Panc1 (cell line): Measurements from ENCODE around the gene HDAC7. TPM values are rescaled to one million over a fixed set of nuclear protein-coding genes. Genes with fewer than 3 reads are reported as not detected.

Source experiments
- ATAC-seq: fragments of 200-7000 bp; cut with Tn5 transposase; 2 replicates; pipeline ENCODE4 v1.9.1; 2020; ENCODE audit warnings: mild to moderate bottlenecking, moderate library complexity
- BruUV-seq: library from RNA; stranded (reverse); fragments of 400-500 nt; replicated peaks from 2 replicates; lab custom pipeline; 2021; lab: Mats Ljungman, UMichigan
- CTCF ChIA-PET: fragments of 300-600 bp; sonication (Branson Sonifier 250); formaldehyde crosslinking; loops from one replicate; lab custom pipeline; 2022; ENCODE audit warnings: antibody characterized with exemption; lab: Charles Lee
- POLR2A ChIA-PET: fragments of 300-600 bp; sonication (Branson Sonifier 250); formaldehyde crosslinking; loops from one replicate; lab custom pipeline; 2022; ENCODE audit warnings: antibody characterized with exemption; lab: Charles Lee
- DNase-seq: peaks from one replicate; pipeline ENCODE4 v3.0.0-alpha.2; 2010; ENCODE audit warnings: low read depth, low spot score
- H3K27ac ChIP-seq: 2 replicates; pipeline ENCODE4 v1.5.1; 2011; ENCODE audit warnings: mild to moderate bottlenecking, low read length, inconsistent platforms
- H3K27me3 ChIP-seq: fragments of 200-500 bp; sonication (Bioruptor generic); 2 replicates; pipeline ENCODE4 v1.6.0; 2014; ENCODE audit warnings: low read length, inconsistent platforms; ENCODE audit not compliant: control insufficient read depth, insufficient read depth
- H3K36me3 ChIP-seq: fragments of 200-500 bp; sonication (Bioruptor generic); 2 replicates; pipeline ENCODE4 v1.5.1; 2014; ENCODE audit warnings: inconsistent platforms, mild to moderate bottlenecking, low read length, moderate library complexity; ENCODE audit not compliant: control insufficient read depth, insufficient read depth
- H3K4me1 ChIP-seq: 2 replicates; pipeline ENCODE4 v1.5.1; 2011; ENCODE audit warnings: inconsistent platforms, mild to moderate bottlenecking, low read length, moderate library complexity; ENCODE audit not compliant: control insufficient read depth, insufficient read depth
- H3K4me3 ChIP-seq, 2 experiments: 2 replicates each; pipeline ENCODE4 v1.5.1; 2011 to 2012; ENCODE audit warnings: low read depth in 2 of 2, low read length in 2 of 2, mild to moderate bottlenecking in 2 of 2, inconsistent platforms in 1 of 2, moderate library complexity in 1 of 2
- H3K9me3 ChIP-seq: fragments of 200-500 bp; sonication (Bioruptor generic); 2 replicates; pipeline ENCODE4 v1.5.1; 2014; ENCODE audit warnings: low read depth, mild to moderate bottlenecking, inconsistent platforms, low read length, moderate library complexity; ENCODE audit not compliant: control insufficient read depth, insufficient read depth
- POLR2AphosphoS5 ChIP-seq: IDR thresholded peaks from 2 replicates; pipeline ENCODE4 v1.6.1; 2012; ENCODE audit warnings: mild to moderate bottlenecking, low read depth, low read length, moderate library complexity
- SIN3A ChIP-seq: IDR thresholded peaks from 2 replicates; pipeline ENCODE4 v1.6.1; 2012; ENCODE audit warnings: low read depth, mild to moderate bottlenecking, low read length, moderate library complexity, borderline replicate concordance; ENCODE audit not compliant: insufficient read depth
- TCF7L2 ChIP-seq: IDR thresholded peaks from 2 replicates; pipeline ENCODE4 v1.6.1; 2011; ENCODE audit warnings: mild to moderate bottlenecking, low read depth, low read length, inconsistent platforms
- in situ Hi-C: cut with HindIII; loops from 2 replicates; pipeline ENCODE4 v1.10.0; 2016; ENCODE audit warnings: low sequenced_read_pairs, low pct_unique_long_range_greater_than_20kb
- intact Hi-C: fragments of 100-400 bp; cut with micrococcal nuclease; formaldehyde crosslinking; loops from one replicate; pipeline ENCODE4 v1.10.0; 2022; ENCODE audit not compliant: unreplicated experiment
- total RNA-seq: library from RNA; stranded (reverse); gene quantifications from one replicate; pipeline ENCODE4 v1.2.1, GENCODE V29; 2021; ENCODE audit not compliant: unreplicated experiment
- TF ChIP-seq, protein P1 (sequence below), 2 experiments: IDR thresholded peaks; 2 replicates each; pipeline ENCODE4 v1.6.1; 2011 to 2012; ENCODE audit warnings: low read depth in 2 of 2, control low read depth in 1 of 2, low read length in 1 of 2, mild to moderate bottlenecking in 1 of 2, moderate library complexity in 1 of 2; ENCODE audit not compliant: insufficient read depth in 1 of 2
- TF ChIP-seq, protein P2 (sequence below): fragments of 450-650 bp; IDR thresholded peaks from 2 replicates; pipeline ENCODE4 v1.5.1; 2017; ENCODE audit warnings: mild to moderate bottlenecking

HDAC7 gene
- total RNA-seq, 1 experiment from 2014 or later = 84.2 TPM

DNA sequence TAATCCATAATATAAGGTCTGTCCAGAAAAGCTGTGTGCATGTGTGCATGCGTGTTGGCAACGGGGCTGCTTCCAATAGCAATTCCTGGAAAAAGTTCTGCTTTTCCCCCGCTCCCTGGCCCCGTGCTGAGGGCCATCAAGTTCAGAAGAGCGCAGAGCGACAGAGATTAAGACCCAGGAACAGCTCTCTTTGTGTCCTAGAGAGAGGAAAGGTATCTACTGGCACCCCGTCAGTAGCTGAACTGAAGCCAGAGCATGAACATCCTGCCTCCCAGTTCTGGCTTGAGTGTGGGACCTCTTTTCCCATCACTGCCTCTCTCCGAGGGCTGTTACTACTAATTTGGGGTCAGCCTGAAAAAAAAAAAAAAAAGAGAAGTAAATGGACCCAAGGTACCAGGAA is 15.5 kb downstream of the HDAC7 start:
- intact Hi-C loops (no loop called here), in situ Hi-C loops (no loop called here)
- no peak overlapping the region for H3K4me3 ChIP-seq
- no peak for TF ChIP-seq POLR2AphosphoS5
- TF ChIP-seq, protein P1, sequence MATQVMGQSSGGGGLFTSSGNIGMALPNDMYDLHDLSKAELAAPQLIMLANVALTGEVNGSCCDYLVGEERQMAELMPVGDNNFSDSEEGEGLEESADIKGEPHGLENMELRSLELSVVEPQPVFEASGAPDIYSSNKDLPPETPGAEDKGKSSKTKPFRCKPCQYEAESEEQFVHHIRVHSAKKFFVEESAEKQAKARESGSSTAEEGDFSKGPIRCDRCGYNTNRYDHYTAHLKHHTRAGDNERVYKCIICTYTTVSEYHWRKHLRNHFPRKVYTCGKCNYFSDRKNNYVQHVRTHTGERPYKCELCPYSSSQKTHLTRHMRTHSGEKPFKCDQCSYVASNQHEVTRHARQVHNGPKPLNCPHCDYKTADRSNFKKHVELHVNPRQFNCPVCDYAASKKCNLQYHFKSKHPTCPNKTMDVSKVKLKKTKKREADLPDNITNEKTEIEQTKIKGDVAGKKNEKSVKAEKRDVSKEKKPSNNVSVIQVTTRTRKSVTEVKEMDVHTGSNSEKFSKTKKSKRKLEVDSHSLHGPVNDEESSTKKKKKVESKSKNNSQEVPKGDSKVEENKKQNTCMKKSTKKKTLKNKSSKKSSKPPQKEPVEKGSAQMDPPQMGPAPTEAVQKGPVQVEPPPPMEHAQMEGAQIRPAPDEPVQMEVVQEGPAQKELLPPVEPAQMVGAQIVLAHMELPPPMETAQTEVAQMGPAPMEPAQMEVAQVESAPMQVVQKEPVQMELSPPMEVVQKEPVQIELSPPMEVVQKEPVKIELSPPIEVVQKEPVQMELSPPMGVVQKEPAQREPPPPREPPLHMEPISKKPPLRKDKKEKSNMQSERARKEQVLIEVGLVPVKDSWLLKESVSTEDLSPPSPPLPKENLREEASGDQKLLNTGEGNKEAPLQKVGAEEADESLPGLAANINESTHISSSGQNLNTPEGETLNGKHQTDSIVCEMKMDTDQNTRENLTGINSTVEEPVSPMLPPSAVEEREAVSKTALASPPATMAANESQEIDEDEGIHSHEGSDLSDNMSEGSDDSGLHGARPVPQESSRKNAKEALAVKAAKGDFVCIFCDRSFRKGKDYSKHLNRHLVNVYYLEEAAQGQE (IDR thresholded peaks at IDR 0.05; ENCODE audit: insufficient read depth in 1 of 2, low read depth in 2 of 2, low read length in 1 of 2) = no peak
- TF ChIP-seq SIN3A = no peak
- TF ChIP-seq, protein P2, sequence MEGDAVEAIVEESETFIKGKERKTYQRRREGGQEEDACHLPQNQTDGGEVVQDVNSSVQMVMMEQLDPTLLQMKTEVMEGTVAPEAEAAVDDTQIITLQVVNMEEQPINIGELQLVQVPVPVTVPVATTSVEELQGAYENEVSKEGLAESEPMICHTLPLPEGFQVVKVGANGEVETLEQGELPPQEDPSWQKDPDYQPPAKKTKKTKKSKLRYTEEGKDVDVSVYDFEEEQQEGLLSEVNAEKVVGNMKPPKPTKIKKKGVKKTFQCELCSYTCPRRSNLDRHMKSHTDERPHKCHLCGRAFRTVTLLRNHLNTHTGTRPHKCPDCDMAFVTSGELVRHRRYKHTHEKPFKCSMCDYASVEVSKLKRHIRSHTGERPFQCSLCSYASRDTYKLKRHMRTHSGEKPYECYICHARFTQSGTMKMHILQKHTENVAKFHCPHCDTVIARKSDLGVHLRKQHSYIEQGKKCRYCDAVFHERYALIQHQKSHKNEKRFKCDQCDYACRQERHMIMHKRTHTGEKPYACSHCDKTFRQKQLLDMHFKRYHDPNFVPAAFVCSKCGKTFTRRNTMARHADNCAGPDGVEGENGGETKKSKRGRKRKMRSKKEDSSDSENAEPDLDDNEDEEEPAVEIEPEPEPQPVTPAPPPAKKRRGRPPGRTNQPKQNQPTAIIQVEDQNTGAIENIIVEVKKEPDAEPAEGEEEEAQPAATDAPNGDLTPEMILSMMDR = no peak
- no peak for TF ChIP-seq TCF7L2
- ChIA-PET POLR2A (no interaction called here), CTCF (interaction anchor here (0.6 kb wide), 1 partner anchor 35 kb away, joined by 3 read pairs; no protein-coding TSS in a partner anchor)
- ATAC-seq = no peak
- H3K27me3 ChIP-seq = no peaks in the 10 kb centered on the region
- no peak for DNase-seq
- no peaks in the 10 kb centered on the region for H3K36me3 ChIP-seq
- BruUV-seq = no TSS peak
- peaks cover 54% of the 10 kb centered on the region for H3K4me1 ChIP-seq
- no peaks in the 10 kb centered on the region for H3K9me3 ChIP-seq
- H3K27ac ChIP-seq = no peak overlapping the region

DNA sequence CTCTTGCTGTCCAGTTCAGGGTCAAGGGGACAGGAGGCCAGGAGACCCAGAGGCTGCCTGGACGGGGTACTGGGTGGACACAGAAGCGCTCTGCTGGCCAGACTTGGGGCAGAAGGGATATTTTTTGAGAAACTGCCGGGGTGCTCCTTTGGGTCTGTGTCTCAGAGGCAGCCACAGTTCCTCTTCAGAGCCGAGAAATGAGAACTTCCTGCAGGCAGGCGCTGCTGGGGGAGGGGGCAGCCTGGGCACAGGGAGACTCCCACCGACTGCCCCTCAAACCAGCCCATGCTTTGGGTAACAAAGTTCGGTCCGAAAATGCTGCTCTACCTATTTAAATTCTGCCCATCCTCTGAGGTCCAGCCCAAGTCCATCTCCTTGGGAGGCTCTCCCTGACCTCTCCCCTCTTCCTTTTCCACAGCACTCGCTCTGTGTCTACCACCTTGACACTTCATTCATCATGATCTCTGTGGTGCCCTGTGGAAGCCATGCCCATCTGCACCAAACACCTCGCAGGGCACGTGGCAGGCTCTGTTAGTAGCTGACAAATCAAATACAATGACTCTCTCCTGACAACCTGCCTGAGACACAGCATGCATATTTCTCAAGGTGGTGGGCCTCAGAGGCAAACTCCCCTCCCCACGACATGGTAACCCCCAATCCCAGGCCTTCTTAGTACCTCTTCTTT is 16.4 kb downstream of the HDAC7 start:
- ChIA-PET CTCF (interaction anchor here (0.6 kb wide), 1 partner anchor 36 kb away, joined by 3 read pairs; no protein-coding TSS in a partner anchor), POLR2A (no interaction called here)
- Histone ChIP-seq H3K27ac (no peak overlapping the region), H3K27me3 (no peaks in the 10 kb centered on the region), H3K4me1 (peaks cover 46% of the 10 kb centered on the region), H3K4me3 (no peak overlapping the region), H3K36me3 (no peaks in the 10 kb centered on the region), H3K9me3 (no peaks in the 10 kb centered on the region)
- TF ChIP-seq TCF7L2 (no peak), SIN3A (no peak), POLR2AphosphoS5 (no peak)
- TF ChIP-seq, protein P2 = no peak
- TF ChIP-seq, protein P1 (IDR thresholded peaks at IDR 0.05; ENCODE audit: insufficient read depth in 1 of 2, low read depth in 2 of 2, low read length in 1 of 2) = no peak
- in situ Hi-C loops (no loop called here), intact Hi-C loops (no loop called here)
- no TSS peak for BruUV-seq
- DNase-seq (no peak), ATAC-seq (no peak)
